A549 (cell line): Measurements from ENCODE around the gene RASA3. TPM values are rescaled to one million over a fixed set of nuclear protein-coding genes. Genes with fewer than 3 reads are reported as not detected.

Source experiments
- ATAC-seq, 2 experiments: fragments of 200-7000 bp in 1 of 2; fragments of >200 bp in 1 of 2; cut with Nextera tagmentation in 1 of 2; cut with Tn5 transposase in 1 of 2; 3 replicates each; pipeline versions ENCODE4 v1.8.0 to v1.9.1; 2018 to 2020; ENCODE audit warnings: mild to moderate bottlenecking in 1 of 2, moderate library complexity in 1 of 2
- CTCF ChIA-PET: fragments of 300-600 bp; sonication (Branson Sonifier 250); formaldehyde crosslinking; extraction: SDS; loops from one replicate; lab custom pipeline; 2021; ENCODE audit warnings: antibody characterized with exemption, inconsistent platforms; lab: Yijun Ruan, JAX
- POLR2A ChIA-PET: fragments of 350-600 bp; formaldehyde crosslinking; extraction: SDS; loops from one replicate; lab custom pipeline; 2021; ENCODE audit warnings: antibody characterized with exemption, inconsistent platforms; lab: Yijun Ruan, JAX
- DNase-seq, 2 experiments: peaks; one replicate each; pipeline versions ENCODE4 v3.0.0 to v3.0.0-alpha.2; 2011 to 2016; ENCODE audit warnings: low read depth in 1 of 2, low spot score in 1 of 2
- FAIRE-seq: peaks from 2 replicates; lab custom pipeline; 2011; peaks lifted over from hg19 to GRCh38; lab: Jason Lieb, UNC
- H3K27ac ChIP-seq, 2 experiments: fragments of >200 bp; sonication (Bioruptor Twin); formaldehyde crosslinking; 3 replicates each; pipeline ENCODE4 v1.5.1; 2016 to 2017
- H3K4me1 ChIP-seq: fragments of >200 bp; sonication (Bioruptor Twin); formaldehyde crosslinking; 3 replicates; pipeline ENCODE4 v1.6.1; 2016
- H3K4me2 ChIP-seq: fragments of >200 bp; sonication (Bioruptor Twin); formaldehyde crosslinking; 3 replicates; pipeline ENCODE4 v1.6.1; 2016
- H3K4me3 ChIP-seq: fragments of >200 bp; sonication (Bioruptor Twin); formaldehyde crosslinking; 3 replicates; pipeline ENCODE4 v1.5.1; 2016
- H3K9me3 ChIP-seq: fragments of >200 bp; sonication (Bioruptor Twin); formaldehyde crosslinking; 3 replicates; pipeline ENCODE4 v1.6.1; 2016
- BHLHE40 ChIP-seq: IDR thresholded peaks from 2 replicates; pipeline ENCODE4 v1.6.1; 2012; ENCODE audit warnings: low read depth, low read length, inconsistent platforms
- CHD2 ChIP-seq: fragments of 150-350 bp; IDR thresholded peaks from 2 replicates; pipeline ENCODE4 v1.6.1; 2014; ENCODE audit warnings: low read length; ENCODE audit not compliant: partially characterized antibody
- CTCF ChIP-seq: fragments of >200 bp; sonication (Bioruptor Twin); formaldehyde crosslinking; IDR thresholded peaks from 3 replicates; pipeline ENCODE4 v1.5.1; 2016
- ELK1 ChIP-seq: fragments of 150-350 bp; IDR thresholded peaks from 2 replicates; pipeline ENCODE4 v1.6.1; 2014; ENCODE audit warnings: low read depth, mild to moderate bottlenecking, low read length
- ESRRA ChIP-seq: fragments of 150-350 bp; IDR thresholded peaks from 2 replicates; pipeline ENCODE4 v1.6.1; 2014; ENCODE audit warnings: mild to moderate bottlenecking, low read length, borderline replicate concordance
- FOSB ChIP-seq: fragments of 250-450 bp; sonication (Bioruptor Pico); IDR thresholded peaks from 2 replicates; pipeline ENCODE4 v1.5.0; 2020; ENCODE audit warnings: mild to moderate bottlenecking, moderate library complexity
- FOXS1 ChIP-seq: fragments of 250-450 bp; sonication (Bioruptor Pico); IDR thresholded peaks from 2 replicates; pipeline ENCODE4 v1.5.0; 2020; ENCODE audit warnings: mild to moderate bottlenecking, moderate library complexity
- HDAC2 ChIP-seq: fragments of 200-600 bp; sonication (generic); IDR thresholded peaks from 2 replicates; pipeline ENCODE4 v1.6.1; 2016
- HES2 ChIP-seq: fragments of >200 bp; sonication (Bioruptor Twin); formaldehyde crosslinking; IDR thresholded peaks from 2 replicates; pipeline ENCODE4 v1.6.1; 2016
- HEYL ChIP-seq: fragments of 250-450 bp; sonication (Bioruptor Pico); IDR thresholded peaks from 2 replicates; pipeline ENCODE4 v1.8.0; 2021; ENCODE audit warnings: mild to moderate bottlenecking, moderate library complexity
- JUN ChIP-seq, 2 experiments: fragments of >200 bp; sonication (Bioruptor Twin); formaldehyde crosslinking; IDR thresholded peaks; 2 replicates in 1 of 2; 3 replicates in 1 of 2; pipeline ENCODE4 v1.6.1; 2016 to 2017
- MAFK ChIP-seq: fragments of 450-650 bp; IDR thresholded peaks from 2 replicates; pipeline ENCODE4 v1.6.1; 2014; ENCODE audit not compliant: partially characterized antibody
- MAX ChIP-seq: IDR thresholded peaks from 2 replicates; pipeline ENCODE4 v1.6.1; 2012
- NFE2L2 ChIP-seq: fragments of 150-350 bp; conservative IDR thresholded peaks from 2 replicates; pipeline ENCODE4 v1.6.1; 2014; ENCODE audit warnings: low read length
- POLR2A ChIP-seq: IDR thresholded peaks from 2 replicates; pipeline ENCODE4 v1.6.1; 2012; ENCODE audit warnings: mild to moderate bottlenecking, low read length
- POLR2AphosphoS2 ChIP-seq: conservative IDR thresholded peaks from 2 replicates; pipeline ENCODE4 v1.6.1; 2012; ENCODE audit warnings: low read length, improper control_type of control experiment, inconsistent platforms
- RAD21 ChIP-seq, 2 experiments: fragments of >200 bp in 1 of 2; sonication (Bioruptor Twin) in 1 of 2; formaldehyde crosslinking in 1 of 2; IDR thresholded peaks in 1 of 2; conservative IDR thresholded peaks in 1 of 2; 2 replicates in 1 of 2; 3 replicates in 1 of 2; pipeline ENCODE4 v1.6.1; 2012 to 2018; ENCODE audit warnings: inconsistent platforms in 1 of 2
- REST ChIP-seq: fragments of 200-600 bp; sonication (generic); IDR thresholded peaks from 2 replicates; pipeline ENCODE4 v1.6.1; 2016; ENCODE audit warnings: antibody characterized with exemption, mild to moderate bottlenecking, moderate library complexity
- RNF2 ChIP-seq: fragments of 200-600 bp; sonication (generic); IDR thresholded peaks from 2 replicates; pipeline ENCODE4 v1.6.1; 2016; ENCODE audit warnings: low read depth, mild to moderate bottlenecking, antibody characterized with exemption, moderate library complexity, borderline replicate concordance
- SMC3 ChIP-seq: fragments of >200 bp; sonication (Bioruptor Twin); formaldehyde crosslinking; IDR thresholded peaks from 3 replicates; pipeline ENCODE4 v1.6.1; 2018; ENCODE audit warnings: inconsistent platforms
- TFCP2L1 ChIP-seq: fragments of 250-450 bp; sonication (Bioruptor Pico); IDR thresholded peaks from 2 replicates; pipeline ENCODE4 v1.5.0; 2021; ENCODE audit warnings: mild to moderate bottlenecking
- TP53 ChIP-seq: fragments of 250-450 bp; sonication (Bioruptor Pico); IDR thresholded peaks from 2 replicates; pipeline ENCODE4 v1.5.0; 2021; ENCODE audit warnings: mild to moderate bottlenecking, moderate library complexity
- ZC3H11A ChIP-seq: fragments of 450-650 bp; IDR thresholded peaks from 2 replicates; pipeline ENCODE4 v1.6.1; 2014; ENCODE audit warnings: antibody characterized with exemption, mild to moderate bottlenecking
- ZFP36 ChIP-seq: fragments of 450-650 bp; IDR thresholded peaks from 2 replicates; pipeline ENCODE4 v1.6.1; 2014; ENCODE audit warnings: borderline replicate concordance; ENCODE audit not compliant: partially characterized antibody
- WGBS: methylation state at CpG from one replicate; pipeline ENCODE4 v1.1.6; 2017; ENCODE audit errors: missing lambda C conversion rate; 5-methylcytosine and 5-hydroxymethylcytosine counted together
- polyA plus RNA-seq, 4 experiments: library from polyadenylated mRNA; depleted of rRNA in 3 of 4; stranded (reverse); fragments of >200 nt; fragmentation: RNase III in 1 of 4; extraction: RNeasy Plus Mini Kit Qiagen cat#74134 plus additional on column Dnase treatment in 1 of 4; gene quantifications; 2 replicates in 3 of 4; 3 replicates in 1 of 4; pipeline ENCODE4 v1.2.3, GENCODE V29; 2011 to 2017

Gene RASA3
- polyA plus RNA-seq, 2 of the 4 experiments (the other 2 are of a cell fraction) = 4.3 to 7.6 TPM

- ATAC-seq = no peak
- Histone ChIP-seq H3K4me1 (no peaks in the 10 kb centered on the region), H3K27ac (no peak overlapping the region), H3K4me2 (no peak overlapping the region), H3K4me3 (no peak overlapping the region), H3K9me3 (no peaks in the 10 kb centered on the region)
- no peak for FAIRE-seq
- ChIA-PET POLR2A (no interaction called here), CTCF (no interaction called here)
- 87% methylated on average over 6 of the region's 42 CpGs for WGBS
- no peak for DNase-seq
- no peak for TF ChIP-seq MAFK
- TF ChIP-seq CHD2 = no peak
- no peak for TF ChIP-seq HEYL (CRISPR knock-in tag)
- TF ChIP-seq ELK1 = no peak
- TF ChIP-seq ZFP36 = no peak
- no peak for TF ChIP-seq HDAC2
- TF ChIP-seq BHLHE40 = no peak
- TF ChIP-seq HES2 = no peak
- TF ChIP-seq RNF2 = no peak
- TF ChIP-seq MAX = no peak
- TF ChIP-seq CTCF = no peak
- TF ChIP-seq JUN (IDR thresholded peaks at IDR 0.05) = no peak
These were observed 180.1 kb downstream of the RASA3 start for GRCh38 chr13:113952151-113952982.

- ATAC-seq (peak; percentile 75 to 96), DNase-seq (peak; percentile 61 to 63), FAIRE-seq (no peak)
- H3K4me1 ChIP-seq = no peaks in the 10 kb centered on the region
- H3K27ac ChIP-seq = peak overlapping the region; percentile 20 to 72; a peak in 4 of 6 replicates
- peak overlapping the region; percentile 51 for H3K4me2 ChIP-seq
- no peaks in the 10 kb centered on the region for H3K9me3 ChIP-seq
- ChIA-PET POLR2A (no interaction called here), CTCF (interaction anchor here (0.6 kb wide), 1 partner anchor 94 kb away, joined by 4 read pairs; no protein-coding TSS in a partner anchor)
- WGBS = 27% methylated on average over 7 of the region's 42 CpGs
- H3K4me3 ChIP-seq = no peak overlapping the region
- peak; percentile 85 to 87 for TF ChIP-seq RAD21 (conservative IDR thresholded peaks at IDR 0.05 in 1 of 2, IDR thresholded peaks at IDR 0.05 in 1 of 2)
- no peak for TF ChIP-seq FOXS1 (CRISPR knock-in tag)
- no peak for TF ChIP-seq MAX
- peak; percentile 92 for TF ChIP-seq SMC3
- TF ChIP-seq TP53 (CRISPR knock-in tag) = no peak
- no peak for TF ChIP-seq TFCP2L1
- no peak for TF ChIP-seq FOSB (CRISPR knock-in tag)
- TF ChIP-seq POLR2AphosphoS2 = no peak
- TF ChIP-seq NFE2L2 = no peak
- no peak for TF ChIP-seq POLR2A
- peak; percentile 64 for TF ChIP-seq REST
- TF ChIP-seq CTCF = peak; percentile 64; the same call in 2 of the 3 replicates
- no peak for TF ChIP-seq ESRRA
- TF ChIP-seq ZC3H11A = no peak
These were observed 181.0 kb downstream of the RASA3 start for GRCh38 chr13:113951246-113951999.
